Tibial nerve (tissue), 4 donors: ENCODE results near the gene DMBX1. TPM values are rescaled to one million over a fixed set of nuclear protein-coding genes. Genes with fewer than 3 reads are reported as not detected.

Experiments
- DNase-seq, 2 donors: peaks; one replicate each; pipeline ENCODE4 v3.0.0-alpha.2; 2019; ENCODE audit warnings: low spot score in 2 of 2
- H3K27ac ChIP-seq, 4 donors: fragments of 200-600 bp; sonication (generic) in 3 of 4; one replicate each; pipeline ENCODE4 v1.5.1; 2017 to 2019; ENCODE audit warnings: mild to moderate bottlenecking in 1 of 4
- H3K27me3 ChIP-seq, 2 donors: fragments of 200-600 bp; sonication (generic) in 1 of 2; one replicate each; pipeline versions ENCODE4 v1.5.1 to v1.6.0; 2017 to 2019
- H3K36me3 ChIP-seq, 3 donors: fragments of 200-600 bp; sonication (generic); one replicate each; pipeline ENCODE4 v1.5.1; 2018 to 2019
- H3K4me1 ChIP-seq, 4 donors: fragments of 200-600 bp; sonication (generic) in 3 of 4; one replicate each; pipeline ENCODE4 v1.5.1; 2017 to 2019
- H3K4me3 ChIP-seq, 4 donors: fragments of 200-600 bp; sonication (generic) in 3 of 4; one replicate each; pipeline ENCODE4 v1.5.1; 2017 to 2019; ENCODE audit warnings: mild to moderate bottlenecking in 1 of 4, moderate library complexity in 1 of 4
- H3K9me3 ChIP-seq, 4 donors: fragments of 200-600 bp; sonication (generic) in 3 of 4; one replicate each; pipeline ENCODE4 v1.5.1; 2017 to 2019
- CTCF ChIP-seq, 5 experiments: fragments of 200-600 bp in 3 of 5; fragments of 450-650 bp in 2 of 5; sonication (generic) in 3 of 5; IDR thresholded peaks; one replicate each; pipeline ENCODE4 v1.5.1; 2016 to 2019; ENCODE audit warnings: antibody characterized with exemption in 5 of 5, mild to moderate bottlenecking in 3 of 5, moderate library complexity in 2 of 5
- EP300 ChIP-seq, 2 donors: sonication (generic); formaldehyde crosslinking; IDR thresholded peaks; one replicate each; pipeline ENCODE4 v1.6.1; 2017; ENCODE audit warnings: antibody characterized with exemption in 2 of 2, mild to moderate bottlenecking in 1 of 2
- POLR2A ChIP-seq, 2 donors: fragments of 450-650 bp; IDR thresholded peaks; one replicate each; pipeline ENCODE4 v1.6.1; 2017; ENCODE audit warnings: antibody characterized with exemption in 2 of 2, mild to moderate bottlenecking in 2 of 2, moderate library complexity in 2 of 2
- WGBS, 2 donors: methylation state at CpG; one replicate each; pipeline ENCODE4 v1.1.5; 2018; 5-methylcytosine and 5-hydroxymethylcytosine counted together
- total RNA-seq, 4 donors: library from RNA; depleted of rRNA; stranded (reverse); fragments of >200 nt; gene quantifications; one replicate each; pipeline ENCODE4 v1.1.0, GENCODE V29; 2016

Gene DMBX1
- total RNA-seq, 4 donors from 2014 or later = not detected

GRCh38 chr1:46532498-46533178 is 43.0 kb downstream of the DMBX1 start:
- 2% methylated on average over 21 to 28 of the region's 31 CpGs for WGBS, 2 donors
- Histone ChIP-seq H3K36me3 (no peaks in the 10 kb centered on the region), H3K27me3 (peaks cover 0 to 18% of the 10 kb centered on the region in 2 donors), H3K27ac (peak overlapping the region in 3 of 4 donors; percentile 8 to 76 (median 35)), H3K4me1 (peaks cover 0 to 21% (median 0%) of the 10 kb centered on the region in 4 donors), H3K9me3 (no peaks in the 10 kb centered on the region), H3K4me3 (peak overlapping the region in 3 of 4 donors; percentile 33 to 51 (median 40))
- TF ChIP-seq POLR2A (IDR thresholded peaks at IDR 0.05) (peak in 1 of 2 donors; percentile 19), CTCF (IDR thresholded peaks at IDR 0.05) (peak; percentile 60 to 85 (median 74)), EP300 (IDR thresholded peaks at IDR 0.05) (no peak)
- peak; percentile 29 to 56 for DNase-seq

GRCh38 chr1:46533179-46533864 is 43.7 kb downstream of the DMBX1 start:
- no peak for DNase-seq
- 5 to 21% methylated on average over 13 to 48 of the region's 71 CpGs for WGBS, 2 donors
- Histone ChIP-seq H3K4me3 (peak overlapping the region in 3 of 4 donors; percentile 33 to 51 (median 40)), H3K27ac (peak overlapping the region in 3 of 4 donors; percentile 8 to 76 (median 35)), H3K4me1 (peaks cover 0 to 15% (median 0%) of the 10 kb centered on the region in 4 donors), H3K36me3 (no peaks in the 10 kb centered on the region), H3K27me3 (peaks cover 0 to 18% of the 10 kb centered on the region in 2 donors), H3K9me3 (no peaks in the 10 kb centered on the region)
- TF ChIP-seq POLR2A (IDR thresholded peaks at IDR 0.05) (no peak), EP300 (IDR thresholded peaks at IDR 0.05) (no peak), CTCF (IDR thresholded peaks at IDR 0.05) (no peak)

GRCh38 chr1:46535063-46535462 is 45.4 kb downstream of the DMBX1 start:
- no peak for DNase-seq
- TF ChIP-seq EP300 (IDR thresholded peaks at IDR 0.05) (no peak), CTCF (IDR thresholded peaks at IDR 0.05) (peak in 1 of 5 experiments; percentile 20)
- Histone ChIP-seq H3K4me1 (peaks cover 0 to 14% (median 0%) of the 10 kb centered on the region in 4 donors), H3K27me3 (peaks cover 0 to 8% of the 10 kb centered on the region in 2 donors), H3K4me3 (no peak overlapping the region), H3K27ac (no peak overlapping the region), H3K36me3 (no peaks in the 10 kb centered on the region), H3K9me3 (no peaks in the 10 kb centered on the region)
- 63 to 80% methylated on average over 2 of the region's 2 CpGs for WGBS, 2 donors

- H3K36me3 ChIP-seq = no peaks in the 10 kb centered on the region
- H3K27me3 ChIP-seq = peaks cover 0 to 5% of the 10 kb centered on the region in 2 donors
- WGBS, 2 donors = 89 to 94% methylated on average over 1 of the region's 1 CpG
- TF ChIP-seq EP300 (IDR thresholded peaks at IDR 0.05) (no peak), POLR2A (IDR thresholded peaks at IDR 0.05) (no peak), CTCF (IDR thresholded peaks at IDR 0.05) (no peak)
- peaks cover 0 to 14% (median 0%) of the 10 kb centered on the region in 4 donors for H3K4me1 ChIP-seq
- H3K27ac ChIP-seq = no peak overlapping the region
- no peak for DNase-seq
- no peak overlapping the region for H3K4me3 ChIP-seq
- no peaks in the 10 kb centered on the region for H3K9me3 ChIP-seq
Observed at GRCh38 chr1:46536527-46536926, 46.9 kb downstream of the DMBX1 start.

- WGBS, 2 donors = 79 to 86% methylated on average over 2 of the region's 2 CpGs
- H3K9me3 ChIP-seq = no peaks in the 10 kb centered on the region
- TF ChIP-seq CTCF (IDR thresholded peaks at IDR 0.05) (no peak), EP300 (IDR thresholded peaks at IDR 0.05) (no peak), POLR2A (IDR thresholded peaks at IDR 0.05) (no peak)
- H3K27ac ChIP-seq = no peak overlapping the region
- H3K36me3 ChIP-seq = no peaks in the 10 kb centered on the region
- no peak overlapping the region for H3K4me3 ChIP-seq
- peaks cover 0 to 6% of the 10 kb centered on the region in 2 donors for H3K27me3 ChIP-seq
- no peak for DNase-seq
- H3K4me1 ChIP-seq = peaks cover 0 to 10% (median 0%) of the 10 kb centered on the region in 4 donors
Observed at GRCh38 chr1:46537651-46538050, 48.0 kb downstream of the DMBX1 start.
